Osteocyte (in vitro differentiated cells): ENCODE data around the gene FAM76B. TPM values are rescaled to one million over a fixed set of nuclear protein-coding genes. Genes with fewer than 3 reads are reported as not detected.

Experiments used
- DNase-seq: peaks from one replicate; pipeline ENCODE4 v3.0.0; 2021; ENCODE audit warnings: mixed read lengths; ENCODE audit not compliant: unreplicated experiment; ENCODE audit errors: extremely low spot score
- H3K27ac Mint-ChIP-seq: one replicate; pipeline ENCODE4 v1.8.0; 2021; ENCODE audit warnings: mild to moderate bottlenecking, mixed read lengths; ENCODE audit not compliant: unreplicated experiment
- H3K27me3 Mint-ChIP-seq: one replicate; pipeline ENCODE4 v1.8.0; 2021; ENCODE audit warnings: mixed read lengths; ENCODE audit not compliant: unreplicated experiment
- H3K36me3 Mint-ChIP-seq: one replicate; pipeline ENCODE4 v1.8.0; 2021; ENCODE audit warnings: mixed read lengths; ENCODE audit not compliant: unreplicated experiment
- H3K4me1 Mint-ChIP-seq: one replicate; pipeline ENCODE4 v1.8.0; 2021; ENCODE audit warnings: mixed read lengths; ENCODE audit not compliant: unreplicated experiment
- H3K4me3 Mint-ChIP-seq: one replicate; pipeline ENCODE4 v1.8.0; 2021; ENCODE audit warnings: mild to moderate bottlenecking, moderate library complexity, mixed read lengths; ENCODE audit not compliant: unreplicated experiment
- H3K9me3 Mint-ChIP-seq: one replicate; pipeline ENCODE4 v1.8.0; 2021; ENCODE audit warnings: mixed read lengths; ENCODE audit not compliant: unreplicated experiment
- long read RNA-seq: library from polyadenylated mRNA; unstranded; transcript quantifications from one replicate; pipeline ENCODE4 v2.0.0, GENCODE V29; 2021
- total RNA-seq: library from RNA; stranded (reverse); gene quantifications from 2 replicates; pipeline ENCODE4 v1.2.1, GENCODE V29; 2021
- TF ChIP-seq, protein P1 (sequence below): fragments of 200-600 bp; sonication (generic); IDR thresholded peaks from 2 replicates; pipeline ENCODE4 v1.5.0; 2021; ENCODE audit warnings: antibody characterized with exemption, mild to moderate bottlenecking, moderate library complexity

FAM76B gene
- 26.7 and 27.2 TPM in 2 replicates for total RNA-seq
- long read RNA-seq, partial matches to known transcripts = 3 of 15 reads
- long read RNA-seq, other reads (novel, unspliced or antisense) = 7 of 15 reads

DNA sequence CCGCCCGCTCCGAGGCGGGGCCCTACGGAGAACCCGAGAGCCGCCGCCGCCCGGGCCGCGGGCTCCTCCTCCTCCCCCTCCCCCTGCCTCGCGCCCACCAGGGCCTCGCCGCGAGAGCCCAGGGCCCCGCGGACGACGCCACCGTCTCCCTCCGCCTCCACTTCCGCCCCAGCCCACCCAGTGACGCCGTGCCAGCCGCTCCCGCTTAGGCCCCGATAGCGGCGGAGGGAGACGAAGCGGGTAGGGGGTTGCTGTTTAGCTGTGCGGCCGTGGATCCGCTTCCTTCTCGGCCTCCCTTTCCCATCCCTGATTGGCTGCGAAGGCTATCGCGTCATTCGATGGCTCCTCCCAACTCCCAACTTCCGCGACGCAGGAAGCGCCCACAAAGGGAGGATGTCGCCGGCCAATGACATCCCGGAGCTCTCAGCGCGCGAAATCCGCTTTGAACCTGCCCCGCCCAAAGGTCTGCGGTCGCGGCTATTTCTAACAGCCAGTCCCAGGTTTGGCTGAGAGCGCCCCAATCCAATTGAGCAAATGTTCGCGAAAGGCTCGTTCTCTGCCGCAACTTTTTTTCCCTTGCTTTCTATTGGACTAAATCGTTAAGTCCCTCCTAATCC is at the start of gene FAM76B:
Gene FAM76B, minus strand, starts transcription at position 277 of the 617 bp plus-strand sequence. CDS start 304 bp downstream, outside the sequence.
- Mint-ChIP-seq H3K4me1 (peaks cover 27% of the 10 kb centered on the region), H3K36me3 (peaks cover 12% of the 10 kb centered on the region), H3K27me3 (no peaks in the 10 kb centered on the region), H3K9me3 (no peaks in the 10 kb centered on the region), H3K4me3 (peak within 1 kb of the TSS; percentile 100), H3K27ac (peak within 1 kb of the TSS; percentile 100)
- DNase-seq = peak; percentile 99
- TF ChIP-seq, protein P1, sequence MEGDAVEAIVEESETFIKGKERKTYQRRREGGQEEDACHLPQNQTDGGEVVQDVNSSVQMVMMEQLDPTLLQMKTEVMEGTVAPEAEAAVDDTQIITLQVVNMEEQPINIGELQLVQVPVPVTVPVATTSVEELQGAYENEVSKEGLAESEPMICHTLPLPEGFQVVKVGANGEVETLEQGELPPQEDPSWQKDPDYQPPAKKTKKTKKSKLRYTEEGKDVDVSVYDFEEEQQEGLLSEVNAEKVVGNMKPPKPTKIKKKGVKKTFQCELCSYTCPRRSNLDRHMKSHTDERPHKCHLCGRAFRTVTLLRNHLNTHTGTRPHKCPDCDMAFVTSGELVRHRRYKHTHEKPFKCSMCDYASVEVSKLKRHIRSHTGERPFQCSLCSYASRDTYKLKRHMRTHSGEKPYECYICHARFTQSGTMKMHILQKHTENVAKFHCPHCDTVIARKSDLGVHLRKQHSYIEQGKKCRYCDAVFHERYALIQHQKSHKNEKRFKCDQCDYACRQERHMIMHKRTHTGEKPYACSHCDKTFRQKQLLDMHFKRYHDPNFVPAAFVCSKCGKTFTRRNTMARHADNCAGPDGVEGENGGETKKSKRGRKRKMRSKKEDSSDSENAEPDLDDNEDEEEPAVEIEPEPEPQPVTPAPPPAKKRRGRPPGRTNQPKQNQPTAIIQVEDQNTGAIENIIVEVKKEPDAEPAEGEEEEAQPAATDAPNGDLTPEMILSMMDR = no peak

- H3K9me3 Mint-ChIP-seq = no peaks in the 10 kb centered on the region
- H3K36me3 Mint-ChIP-seq = peaks cover 30% of the 10 kb centered on the region
- H3K4me1 Mint-ChIP-seq = peaks cover 22% of the 10 kb centered on the region
- no peaks in the 10 kb centered on the region for H3K27me3 Mint-ChIP-seq
- H3K4me3 Mint-ChIP-seq = no peak overlapping the region
- DNase-seq = peak; percentile 86
- peak overlapping the region; percentile 54 for H3K27ac Mint-ChIP-seq
- TF ChIP-seq, protein P1 = peak; percentile 91
Observed at GRCh38 chr11:95835768-95836488, 46.3 kb upstream of the FAM76B start.

- no peak for DNase-seq
- peak overlapping the region; percentile 41 for H3K27ac Mint-ChIP-seq
- TF ChIP-seq, protein P1 = no peak
Observed at GRCh38 chr11:95835351-95835750, 45.8 kb upstream of the FAM76B start.

DNA sequence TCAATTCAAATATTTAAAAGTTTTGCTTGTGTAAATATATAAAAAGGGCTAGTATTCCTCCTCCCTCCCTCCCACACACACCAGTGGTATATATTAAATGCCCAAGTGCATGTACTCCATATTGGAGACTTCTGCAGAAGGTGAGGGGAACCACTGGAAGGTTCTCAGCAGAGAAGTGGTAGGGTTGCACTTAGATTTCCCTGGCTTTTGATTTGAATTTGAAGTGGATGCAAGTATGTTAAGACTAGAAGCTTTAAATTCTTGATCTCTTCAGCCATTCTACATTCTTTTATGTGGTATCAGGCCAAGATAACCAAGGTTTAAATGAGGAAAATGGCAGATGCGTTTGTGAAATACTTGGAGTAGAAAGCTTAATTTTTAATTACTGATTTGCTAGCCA is 43.8 kb upstream of the FAM76B start:
- Mint-ChIP-seq H3K4me1 (peaks cover 26% of the 10 kb centered on the region), H3K9me3 (no peaks in the 10 kb centered on the region), H3K27me3 (no peaks in the 10 kb centered on the region), H3K4me3 (no peak overlapping the region), H3K27ac (no peak overlapping the region), H3K36me3 (peaks cover 34% of the 10 kb centered on the region)
- DNase-seq = no peak
- TF ChIP-seq, protein P1 = no peak

More at GRCh38 chr11:95835351-95835750, 45.8 kb upstream of the FAM76B start:
- no peaks in the 10 kb centered on the region for H3K27me3 Mint-ChIP-seq
- H3K4me1 Mint-ChIP-seq = peaks cover 26% of the 10 kb centered on the region
- H3K9me3 Mint-ChIP-seq = no peaks in the 10 kb centered on the region
- peaks cover 30% of the 10 kb centered on the region for H3K36me3 Mint-ChIP-seq
- H3K4me3 Mint-ChIP-seq = no peak overlapping the region

DNA sequence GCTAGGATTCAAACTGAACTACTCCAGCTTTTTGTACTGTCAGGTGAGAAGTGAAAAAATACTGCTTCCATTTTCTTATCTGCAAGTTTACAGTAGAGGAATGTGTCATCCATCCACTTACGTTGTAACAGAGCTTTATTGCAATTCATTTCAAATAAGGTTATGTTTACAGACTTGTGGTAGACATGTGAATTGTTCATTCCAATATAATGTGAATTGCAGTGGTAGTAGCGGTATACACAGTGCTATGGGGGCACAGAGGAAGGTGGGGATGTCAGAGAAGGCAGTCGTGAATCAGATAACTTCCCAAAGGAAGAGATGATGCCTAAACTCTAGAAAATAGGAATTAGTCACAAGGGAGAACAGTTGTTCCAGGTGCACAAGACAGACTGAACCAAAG is 43.2 kb upstream of the FAM76B start:
- H3K27me3 Mint-ChIP-seq = no peaks in the 10 kb centered on the region
- H3K9me3 Mint-ChIP-seq = no peaks in the 10 kb centered on the region
- peaks cover 26% of the 10 kb centered on the region for H3K4me1 Mint-ChIP-seq
- no peak overlapping the region for H3K27ac Mint-ChIP-seq
- peaks cover 35% of the 10 kb centered on the region for H3K36me3 Mint-ChIP-seq
- TF ChIP-seq, protein P1 = no peak
- no peak for DNase-seq
- H3K4me3 Mint-ChIP-seq = no peak overlapping the region
